Measurements from ENCODE around the gene PPP1R9A.

DNA sequence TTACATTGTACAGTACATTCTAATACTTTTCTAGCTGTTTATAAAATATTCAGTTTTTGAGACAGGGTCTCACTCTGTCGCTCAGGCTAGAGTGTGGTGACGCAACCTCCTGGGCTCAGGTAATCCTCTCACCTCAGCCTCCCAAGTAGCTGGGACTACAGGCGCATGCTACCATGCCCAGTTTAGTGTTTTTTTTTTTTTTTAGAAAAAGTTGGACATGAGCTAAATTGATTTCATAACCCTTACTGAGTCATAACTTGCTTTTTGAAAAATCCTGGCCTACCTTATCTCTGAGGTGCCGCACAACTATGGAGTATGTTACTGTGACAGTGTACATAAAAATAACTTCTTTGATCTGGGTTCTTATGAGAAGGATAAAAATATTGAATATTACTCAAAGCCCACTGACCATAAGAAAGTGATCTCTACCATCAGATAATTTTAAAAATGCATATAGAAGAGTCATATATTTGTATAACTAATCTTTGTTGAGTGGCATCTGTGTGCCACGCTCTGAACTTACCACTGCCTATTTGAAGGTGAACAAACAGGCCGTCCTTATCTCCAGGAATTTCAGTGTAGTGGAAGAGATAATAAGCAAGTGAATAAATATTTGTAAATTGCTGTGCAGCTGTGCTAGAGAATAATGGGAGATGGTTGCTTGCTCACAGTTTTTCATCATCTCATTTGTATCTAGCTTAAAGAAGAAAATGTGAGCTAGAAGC, 73.2 kb downstream of the PPP1R9A start:
- TF ChIP-seq, protein P1, sequence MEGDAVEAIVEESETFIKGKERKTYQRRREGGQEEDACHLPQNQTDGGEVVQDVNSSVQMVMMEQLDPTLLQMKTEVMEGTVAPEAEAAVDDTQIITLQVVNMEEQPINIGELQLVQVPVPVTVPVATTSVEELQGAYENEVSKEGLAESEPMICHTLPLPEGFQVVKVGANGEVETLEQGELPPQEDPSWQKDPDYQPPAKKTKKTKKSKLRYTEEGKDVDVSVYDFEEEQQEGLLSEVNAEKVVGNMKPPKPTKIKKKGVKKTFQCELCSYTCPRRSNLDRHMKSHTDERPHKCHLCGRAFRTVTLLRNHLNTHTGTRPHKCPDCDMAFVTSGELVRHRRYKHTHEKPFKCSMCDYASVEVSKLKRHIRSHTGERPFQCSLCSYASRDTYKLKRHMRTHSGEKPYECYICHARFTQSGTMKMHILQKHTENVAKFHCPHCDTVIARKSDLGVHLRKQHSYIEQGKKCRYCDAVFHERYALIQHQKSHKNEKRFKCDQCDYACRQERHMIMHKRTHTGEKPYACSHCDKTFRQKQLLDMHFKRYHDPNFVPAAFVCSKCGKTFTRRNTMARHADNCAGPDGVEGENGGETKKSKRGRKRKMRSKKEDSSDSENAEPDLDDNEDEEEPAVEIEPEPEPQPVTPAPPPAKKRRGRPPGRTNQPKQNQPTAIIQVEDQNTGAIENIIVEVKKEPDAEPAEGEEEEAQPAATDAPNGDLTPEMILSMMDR (conservative IDR thresholded peaks at IDR 0.05): no peak
- TF ChIP-seq ZFX (IDR thresholded peaks at IDR 0.05): no peak
